A204.1 (cell line): ENCODE data around the gene GPN2.

ENCODE experiments used
- FAIRE-seq: peaks from 2 replicates; lab custom pipeline; 2012; peaks lifted over from hg19 to GRCh38; lab: Jason Lieb, UNC

GPN2 gene

GRCh38 chr1:26831546-26832248, 58.4 kb downstream of the GPN2 start:
- no peak for FAIRE-seq

- no peak for FAIRE-seq
Observed at GRCh38 chr1:26831059-26831458, 59.0 kb downstream of the GPN2 start.

GRCh38 chr1:26829184-26829911, 60.7 kb downstream of the GPN2 start:
- no peak for FAIRE-seq

GRCh38 chr1:26828411-26828991, 61.6 kb downstream of the GPN2 start:
- no peak for FAIRE-seq

- no peak for FAIRE-seq
Observed at GRCh38 chr1:26827663-26828062, 62.4 kb downstream of the GPN2 start.

GRCh38 chr1:26827106-26827604, 62.9 kb downstream of the GPN2 start:
- no peak for FAIRE-seq

- no peak for FAIRE-seq
Observed at GRCh38 chr1:26826261-26827105, 63.6 kb downstream of the GPN2 start, which contains the start of gene ZDHHC18. Gene ZDHHC18 (plus strand): TSS chr1:26826688. CDS start chr1:26826805, 117 bp downstream.
